AG04450 (cell line): Measurements from ENCODE around the gene EXOSC7. TPM values are rescaled to one million over a fixed set of nuclear protein-coding genes. Genes with fewer than 3 reads are reported as not detected.

ENCODE experiments used
- CTCF ChIA-PET: fragments of 300-600, 350-600 bp; formaldehyde crosslinking; extraction: SDS; loops from one replicate; lab custom pipeline; 2022; ENCODE audit warnings: antibody characterized with exemption, inconsistent platforms; lab: Charles Lee
- POLR2A ChIA-PET: fragments of 350-600 bp; formaldehyde crosslinking; extraction: SDS; loops from one replicate; lab custom pipeline; 2021; ENCODE audit warnings: antibody characterized with exemption, inconsistent platforms; lab: Yijun Ruan, JAX
- DNase-seq: peaks from one replicate; pipeline ENCODE4 v3.0.0-alpha.2; 2011; ENCODE audit warnings: low read depth, low spot score
- H3K27ac ChIP-seq: one replicate; pipeline ENCODE4 v1.5.1; 2012; ENCODE audit warnings: low read depth, low read length, control low read depth
- H3K27me3 ChIP-seq: one replicate; pipeline ENCODE4 v1.6.0; 2012; ENCODE audit warnings: low read length; ENCODE audit not compliant: control insufficient read depth, insufficient read depth
- H3K4me3 ChIP-seq: 2 replicates; pipeline ENCODE4 v1.5.1; 2011; ENCODE audit warnings: mild to moderate bottlenecking, low read depth, low read length, control low read depth
- H3K9me3 ChIP-seq: 2 replicates; pipeline ENCODE4 v1.5.1; 2012; ENCODE audit warnings: low read length; ENCODE audit not compliant: control insufficient read depth, insufficient read depth
- CTCF ChIP-seq: IDR thresholded peaks from 2 replicates; pipeline ENCODE4 v1.5.1; 2011; ENCODE audit warnings: low read depth, low read length, control low read depth, inconsistent platforms
- polyA plus RNA-seq: library from polyadenylated mRNA; depleted of rRNA; stranded (reverse); fragments of >200 nt; gene quantifications from 2 replicates; pipeline ENCODE4 v1.2.3, GENCODE V29; 2011

EXOSC7 gene
- polyA plus RNA-seq, 1 experiment, result 70.6 TPM

GRCh38 chr3:45054196-45054857 is 78.3 kb downstream of the EXOSC7 start:
- H3K27ac ChIP-seq, result peak overlapping the region; percentile 78
- no peak for TF ChIP-seq CTCF
- H3K9me3 ChIP-seq, result no peaks in the 10 kb centered on the region
- CTCF ChIA-PET, result interaction anchor here (1.1 to 4.7 kb wide), 4 partner anchors 14 to 454 kb away, joined by 3 to 29 read pairs (median 4); no protein-coding TSS in a partner anchor
- peak; percentile 71 for DNase-seq
- no peaks in the 10 kb centered on the region for H3K27me3 ChIP-seq
- no peak overlapping the region for H3K4me3 ChIP-seq
- POLR2A ChIA-PET, result interaction anchor here (0.6 to 2.3 kb wide), 3 partner anchors 31 to 170 kb away, joined by 3 to 10 read pairs (median 4); no protein-coding TSS in a partner anchor

- H3K4me3 ChIP-seq, result no peak overlapping the region
- CTCF ChIA-PET, result interaction anchor here (0.6 to 4.7 kb wide), 12 partner anchors 12 to 612 kb away, joined by 3 to 29 read pairs (median 4); no protein-coding TSS in a partner anchor
These were observed 79.0 kb downstream of the EXOSC7 start for GRCh38 chr3:45055032-45055410.

GRCh38 chr3:45055411-45056143 is 79.5 kb downstream of the EXOSC7 start:
- peak; percentile 18 for TF ChIP-seq CTCF
- peak; percentile 85 for DNase-seq
- POLR2A ChIA-PET, result interaction anchor here (0.6 to 2.3 kb wide), 10 partner anchors 14 to 1288 kb away, joined by 3 to 19 read pairs (median 4); no protein-coding TSS in a partner anchor
- Histone ChIP-seq H3K27me3 (no peaks in the 10 kb centered on the region), H3K9me3 (no peaks in the 10 kb centered on the region), H3K27ac (peak overlapping the region; percentile 92), H3K4me3 (peak overlapping the region; percentile 26)
- CTCF ChIA-PET, result interaction anchor here (0.5 to 4.7 kb wide), 14 partner anchors 12 to 611 kb away, joined by 3 to 29 read pairs (median 4); no protein-coding TSS in a partner anchor

More at GRCh38 chr3:45055032-45055410, 79.0 kb downstream of the EXOSC7 start:
- POLR2A ChIA-PET, result interaction anchor here (0.7 to 2.3 kb wide), 7 partner anchors 13 to 605 kb away, joined by 3 to 10 read pairs (median 5); no protein-coding TSS in a partner anchor
- Histone ChIP-seq H3K9me3 (no peaks in the 10 kb centered on the region), H3K27me3 (no peaks in the 10 kb centered on the region), H3K27ac (peak overlapping the region; percentile 92)
- TF ChIP-seq CTCF, result no peak
- peak; percentile 59 for DNase-seq

- no peak for TF ChIP-seq CTCF
- H3K4me3 ChIP-seq, result no peak overlapping the region
- POLR2A ChIA-PET, result interaction anchor here (0.5 to 2.2 kb wide), 3 partner anchors 29 to 127 kb away, joined by 3 to 5 read pairs (median 3); no protein-coding TSS in a partner anchor
- H3K27me3 ChIP-seq, result no peaks in the 10 kb centered on the region
- H3K9me3 ChIP-seq, result no peaks in the 10 kb centered on the region
- CTCF ChIA-PET, result interaction anchor here (0.6 to 4.7 kb wide), 9 partner anchors 9 to 451 kb away, joined by 3 to 29 read pairs (median 5); no protein-coding TSS in a partner anchor
- H3K27ac ChIP-seq, result peak overlapping the region; percentile 88
- DNase-seq, result no peak
These were observed 80.7 kb downstream of the EXOSC7 start for GRCh38 chr3:45056608-45057301.
